Osteoblast (primary cell): Measurements from ENCODE around the gene EGFL8. TPM values are rescaled to one million over a fixed set of nuclear protein-coding genes. Genes with fewer than 3 reads are reported as not detected.
A peak's percentile ranks its signal among the peaks of the same experiment; 100 is the strongest.
"Not testable (repeated sequence)": the region's sequence is repeated elsewhere in the genome, so short reads cannot be mapped to it uniquely, and the experiment has no call there.

Experiments used
- DNase-seq: peaks from one replicate; pipeline ENCODE4 v3.0.0; 2011; ENCODE audit warnings: low spot score, mixed read lengths; ENCODE audit not compliant: insufficient read length; ENCODE audit errors: missing footprints
- H2AFZ ChIP-seq: 2 replicates; pipeline ENCODE4 v1.6.0; 2011; ENCODE audit warnings: mild to moderate bottlenecking, low read length
- H3K27ac ChIP-seq: 2 replicates; pipeline ENCODE4 v1.5.1; 2011; ENCODE audit warnings: mild to moderate bottlenecking, low read depth, low read length, moderate library complexity
- H3K27me3 ChIP-seq: 2 replicates; pipeline ENCODE4 v1.6.0; 2012; ENCODE audit warnings: mild to moderate bottlenecking, control low read depth, inconsistent platforms, low read length, moderate library complexity; ENCODE audit not compliant: insufficient read depth
- H3K36me3 ChIP-seq: 2 replicates; pipeline ENCODE4 v1.5.1; 2011; ENCODE audit warnings: mild to moderate bottlenecking, low read length, control low read depth, moderate library complexity; ENCODE audit not compliant: insufficient read depth
- H3K4me1 ChIP-seq: 2 replicates; pipeline ENCODE4 v1.5.1; 2011; ENCODE audit warnings: mild to moderate bottlenecking, low read length, control low read depth, moderate library complexity; ENCODE audit not compliant: insufficient read depth
- H3K4me2 ChIP-seq: 2 replicates; pipeline ENCODE4 v1.6.0; 2011; ENCODE audit warnings: mild to moderate bottlenecking, low read length; ENCODE audit not compliant: insufficient read depth
- H3K4me3 ChIP-seq: fragments of 200-600 bp; sonication (generic); 3 replicates; pipeline ENCODE4 v1.5.1; 2012; ENCODE audit warnings: mild to moderate bottlenecking, low read length, inconsistent platforms; ENCODE audit not compliant: insufficient read depth
- H3K79me2 ChIP-seq: 2 replicates; pipeline ENCODE4 v1.6.0; 2012; ENCODE audit warnings: mild to moderate bottlenecking, low read length, control low read depth, inconsistent platforms; ENCODE audit not compliant: insufficient read depth
- H3K9me3 ChIP-seq: 2 replicates; pipeline ENCODE4 v1.5.1; 2011; ENCODE audit warnings: low read depth, low read length, control low read depth
- H4K20me1 ChIP-seq: 2 replicates; pipeline ENCODE4 v1.6.0; 2012; ENCODE audit warnings: mild to moderate bottlenecking, low read length, control low read depth; ENCODE audit not compliant: insufficient read depth
- CTCF ChIP-seq: IDR thresholded peaks from 2 replicates; pipeline ENCODE4 v1.5.1; 2011; ENCODE audit warnings: mild to moderate bottlenecking, low read depth, low read length, moderate library complexity; ENCODE audit errors: extremely low read depth
- total RNA-seq: library from RNA; depleted of rRNA; stranded (reverse); fragments of >200 nt; gene quantifications from 2 replicates; pipeline ENCODE4 v1.2.3, GENCODE V29; 2012

EGFL8 gene
- total RNA-seq, 1 donor = 0.36 TPM

DNA sequence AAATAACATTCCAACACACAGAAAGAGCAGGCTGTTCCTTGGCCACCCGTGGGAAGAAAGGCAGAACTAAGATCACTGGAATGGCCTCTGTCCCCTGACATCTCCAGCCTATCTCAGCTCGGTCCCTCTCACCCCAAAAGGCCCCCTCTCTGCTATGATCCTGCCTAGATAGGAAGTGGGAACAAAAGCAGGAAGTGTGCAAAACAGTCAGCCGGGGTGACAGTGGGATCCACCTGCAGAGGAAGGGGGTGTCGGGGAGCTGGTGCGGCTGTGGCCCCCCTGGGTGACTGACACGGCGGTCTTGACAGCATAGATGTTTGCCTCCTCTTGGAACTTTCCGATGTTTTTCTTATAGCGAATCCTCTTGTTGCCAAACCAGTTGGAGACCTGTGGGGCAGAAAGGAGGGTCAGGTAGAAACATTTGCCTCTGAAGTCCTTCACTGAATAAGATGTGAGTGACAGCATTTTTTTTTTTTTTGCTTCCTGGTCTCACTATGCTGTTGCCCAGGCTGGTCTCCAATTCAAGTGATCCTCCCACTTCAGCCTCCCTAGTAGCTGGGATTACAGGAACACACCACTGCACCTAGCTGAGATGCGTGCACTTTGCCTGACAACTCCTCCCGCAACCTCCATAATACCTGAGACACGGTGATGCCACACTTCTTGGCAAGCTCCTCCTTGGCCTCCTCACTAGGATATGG lies 22.8 kb downstream of the EGFL8 start:
- no peak overlapping the region for H3K4me2 ChIP-seq
- no peaks in the 10 kb centered on the region for H3K27me3 ChIP-seq
- peak; percentile 15 for DNase-seq
- H4K20me1 ChIP-seq = no peaks in the 10 kb centered on the region
- H3K4me1 ChIP-seq = peaks cover 5% of the 10 kb centered on the region
- TF ChIP-seq CTCF = no peak
- H3K4me3 ChIP-seq = no peak overlapping the region
- H3K9me3 ChIP-seq = no peaks in the 10 kb centered on the region
- H3K79me2 ChIP-seq = peaks cover 21% of the 10 kb centered on the region
- peak overlapping the region; percentile 51 for H3K27ac ChIP-seq
- H3K36me3 ChIP-seq = peaks cover 40% of the 10 kb centered on the region
- no peak overlapping the region for H2AFZ ChIP-seq

DNA sequence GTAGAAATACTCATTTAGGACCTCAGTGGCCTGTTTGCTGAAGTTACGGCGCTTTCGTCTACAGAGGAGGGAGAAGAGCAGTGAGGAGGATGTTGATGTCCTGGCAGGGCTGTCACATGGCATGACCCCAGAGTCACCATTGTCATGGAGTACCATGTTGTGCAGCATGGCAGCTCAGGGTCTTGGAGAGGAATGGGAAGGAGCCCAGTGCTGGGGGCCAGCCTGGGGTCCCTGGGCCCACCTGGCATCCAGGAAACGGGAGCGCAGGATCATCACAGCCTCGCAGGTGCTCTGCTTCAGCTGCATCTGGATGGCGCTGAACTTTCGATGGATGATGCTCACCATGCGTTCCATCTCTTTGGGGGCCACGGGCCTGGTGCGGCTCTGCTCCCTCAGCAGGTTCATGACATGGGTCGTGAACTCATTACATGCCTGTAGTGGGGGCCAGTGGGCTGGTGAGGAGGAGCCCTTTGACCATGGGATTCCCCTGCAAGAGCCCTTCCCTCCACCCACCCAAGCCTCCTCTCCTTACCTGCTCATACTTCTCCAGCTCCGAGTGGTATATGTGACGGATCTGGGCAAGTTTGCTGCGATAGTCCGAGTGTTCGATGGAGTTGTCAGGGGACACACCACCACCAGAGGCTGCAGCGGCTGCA lies 23.5 kb downstream of the EGFL8 start:
- H3K27ac ChIP-seq, H3K27me3 ChIP-seq, H2AFZ ChIP-seq, H3K9me3 ChIP-seq, H4K20me1 ChIP-seq: not testable (repeated sequence)
- Histone ChIP-seq H3K79me2 (peaks cover 21% of the 10 kb centered on the region), H3K4me1 (peaks cover 10% of the 10 kb centered on the region), H3K36me3 (peaks cover 34% of the 10 kb centered on the region), H3K4me2 (peak overlapping the region; percentile 78), H3K4me3 (peak overlapping the region; percentile 80)
- peak; percentile 62 for DNase-seq

GRCh38 chr6:32188381-32189068 lies 24.1 kb downstream of the EGFL8 start:
- Histone ChIP-seq H3K4me1 (peaks cover 11% of the 10 kb centered on the region), H3K27ac (peak overlapping the region; percentile 47), H3K79me2 (peaks cover 21% of the 10 kb centered on the region), H3K9me3 (no peaks in the 10 kb centered on the region), H3K36me3 (peaks cover 30% of the 10 kb centered on the region), H2AFZ (no peak overlapping the region), H3K4me3 (peak overlapping the region; percentile 80), H3K27me3 (no peaks in the 10 kb centered on the region), H4K20me1 (no peaks in the 10 kb centered on the region), H3K4me2 (peak overlapping the region; percentile 78)
- peak; percentile 66 for DNase-seq
- TF ChIP-seq CTCF = no peak

GRCh38 chr6:32189069-32189741 lies 24.8 kb downstream of the EGFL8 start:
- Histone ChIP-seq H3K27ac (peak overlapping the region; percentile 47), H3K4me3 (peak overlapping the region; percentile 80), H3K9me3 (no peaks in the 10 kb centered on the region), H3K27me3 (no peaks in the 10 kb centered on the region), H3K4me1 (peaks cover 11% of the 10 kb centered on the region), H2AFZ (no peak overlapping the region), H3K4me2 (peak overlapping the region; percentile 78), H3K79me2 (peaks cover 21% of the 10 kb centered on the region), H4K20me1 (no peaks in the 10 kb centered on the region), H3K36me3 (peaks cover 23% of the 10 kb centered on the region)
- DNase-seq = peak; percentile 71
- no peak for TF ChIP-seq CTCF
